22Rv1 (cell line): Measurements from ENCODE around the gene DSCAML1.

Experiments
- CTCF ChIP-seq: fragments of 450-650 bp; IDR thresholded peaks from 2 replicates; pipeline ENCODE4 v1.5.1; 2017; ENCODE audit warnings: mild to moderate bottlenecking
- ZFX ChIP-seq: fragments of 450-650 bp; IDR thresholded peaks from 2 replicates; pipeline ENCODE4 v1.6.1; 2017; ENCODE audit warnings: antibody characterized with exemption, borderline replicate concordance

- TF ChIP-seq CTCF (no peak), ZFX (no peak)
Measured at GRCh38 chr11:117833401-117833891, 36.4 kb upstream of the DSCAML1 start.
